ENCODE measurements around the gene GZMM.

GZMM gene

DNA sequence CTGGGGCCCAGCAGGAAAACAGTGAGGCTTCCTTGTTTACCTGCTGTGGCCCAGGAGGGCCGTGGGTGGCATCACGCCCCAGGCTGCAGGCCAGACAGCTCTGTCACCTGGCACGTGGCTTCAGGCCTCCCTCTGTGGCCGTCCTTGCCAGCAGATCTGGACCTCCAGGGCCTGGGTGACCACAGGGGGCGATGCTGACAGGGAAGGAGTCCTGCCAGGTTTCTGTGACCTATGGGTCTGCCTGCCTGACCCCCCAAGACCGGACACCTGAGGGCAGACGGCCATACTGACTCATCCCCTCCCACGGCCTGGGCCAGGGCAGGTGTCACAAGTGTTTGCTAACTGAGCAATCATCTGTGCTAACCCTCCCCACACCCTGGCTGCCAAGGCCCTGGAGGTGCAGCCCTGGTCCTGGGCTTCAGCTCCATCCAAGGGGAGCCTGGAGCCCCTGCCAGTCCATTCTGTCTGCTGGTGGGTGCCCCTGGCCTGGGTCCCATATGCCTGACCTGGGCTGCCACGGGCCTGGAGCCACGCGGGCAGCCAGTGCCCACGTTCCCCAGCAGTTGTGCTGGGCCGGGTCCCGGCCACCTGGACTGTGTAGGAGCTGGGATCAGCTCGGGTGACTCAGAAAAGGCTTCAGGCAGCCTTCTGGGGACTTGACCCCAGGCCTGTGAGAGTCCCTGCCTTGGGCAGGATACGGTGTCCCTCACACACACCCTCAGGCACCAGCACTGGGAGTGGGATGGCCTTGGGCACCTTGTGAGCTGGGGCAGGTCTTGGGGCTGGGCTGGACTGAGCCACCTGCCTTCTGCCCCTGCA, 8.6 kb upstream of the GZMM start:
- no peak for DNase-seq

DNA sequence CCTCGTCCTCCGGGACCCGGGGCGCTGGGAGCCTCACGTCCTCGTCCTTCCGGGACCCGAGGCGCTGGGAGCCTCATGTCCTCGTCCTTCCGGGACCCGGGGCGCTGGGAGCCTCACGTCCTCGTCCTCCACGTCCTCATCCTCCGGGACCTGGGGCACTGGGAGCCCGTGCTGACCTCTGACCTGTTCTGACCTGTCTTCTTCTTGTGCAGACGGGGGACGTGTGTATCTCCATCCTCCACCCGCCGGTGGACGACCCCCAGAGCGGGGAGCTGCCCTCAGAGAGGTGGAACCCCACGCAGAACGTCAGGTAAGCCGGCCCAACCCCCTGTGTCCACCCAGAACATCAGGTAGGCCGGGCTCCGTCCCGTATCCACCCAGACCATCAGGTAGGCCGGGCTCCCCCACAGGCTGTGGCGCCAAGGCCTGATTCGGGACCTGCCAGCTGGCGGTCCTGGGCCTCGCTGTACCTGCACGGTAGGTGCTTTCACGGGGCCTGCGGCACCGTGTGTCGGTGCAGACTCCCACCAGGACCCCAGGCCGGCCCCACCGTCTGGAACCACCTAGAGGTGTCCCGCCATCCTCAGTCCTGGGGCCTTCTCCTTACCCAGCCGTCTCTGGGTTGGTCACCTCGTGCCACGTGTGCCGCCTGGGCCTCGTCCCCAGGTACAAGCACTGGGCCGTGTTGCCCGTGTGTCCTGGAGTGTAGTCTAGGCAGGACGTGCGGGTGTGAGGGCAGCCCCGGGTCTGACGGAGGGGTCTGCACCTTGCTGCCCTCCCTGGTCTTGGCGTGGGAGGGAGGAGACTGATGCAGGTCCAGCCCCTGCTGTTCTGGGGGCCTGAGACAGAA, 7.6 kb upstream of the GZMM start:
- DNase-seq, result no peak

DNA sequence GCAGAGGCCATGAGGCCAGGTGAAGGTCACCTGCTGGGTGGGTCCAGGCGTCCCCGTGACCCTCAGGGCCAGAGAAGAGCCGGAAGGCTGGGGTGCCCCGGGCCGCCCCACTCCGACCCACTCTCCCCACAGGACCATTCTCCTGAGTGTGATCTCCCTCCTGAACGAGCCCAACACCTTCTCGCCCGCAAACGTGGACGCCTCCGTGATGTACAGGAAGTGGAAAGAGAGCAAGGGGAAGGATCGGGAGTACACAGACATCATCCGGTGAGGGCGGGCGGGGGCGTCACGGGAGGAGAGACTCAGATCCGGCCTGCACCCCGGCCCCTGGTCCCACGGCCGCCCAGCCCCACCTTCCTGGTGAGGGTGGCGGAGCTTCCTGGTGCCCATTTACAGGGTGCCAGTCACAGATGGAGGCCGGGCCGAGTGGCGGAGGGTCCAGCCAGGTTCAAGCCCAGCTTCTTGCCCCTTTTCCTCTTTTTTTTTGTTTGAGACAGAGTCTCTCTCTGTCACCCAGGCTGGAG, 6.9 kb upstream of the GZMM start:
- no peak for DNase-seq

DNA sequence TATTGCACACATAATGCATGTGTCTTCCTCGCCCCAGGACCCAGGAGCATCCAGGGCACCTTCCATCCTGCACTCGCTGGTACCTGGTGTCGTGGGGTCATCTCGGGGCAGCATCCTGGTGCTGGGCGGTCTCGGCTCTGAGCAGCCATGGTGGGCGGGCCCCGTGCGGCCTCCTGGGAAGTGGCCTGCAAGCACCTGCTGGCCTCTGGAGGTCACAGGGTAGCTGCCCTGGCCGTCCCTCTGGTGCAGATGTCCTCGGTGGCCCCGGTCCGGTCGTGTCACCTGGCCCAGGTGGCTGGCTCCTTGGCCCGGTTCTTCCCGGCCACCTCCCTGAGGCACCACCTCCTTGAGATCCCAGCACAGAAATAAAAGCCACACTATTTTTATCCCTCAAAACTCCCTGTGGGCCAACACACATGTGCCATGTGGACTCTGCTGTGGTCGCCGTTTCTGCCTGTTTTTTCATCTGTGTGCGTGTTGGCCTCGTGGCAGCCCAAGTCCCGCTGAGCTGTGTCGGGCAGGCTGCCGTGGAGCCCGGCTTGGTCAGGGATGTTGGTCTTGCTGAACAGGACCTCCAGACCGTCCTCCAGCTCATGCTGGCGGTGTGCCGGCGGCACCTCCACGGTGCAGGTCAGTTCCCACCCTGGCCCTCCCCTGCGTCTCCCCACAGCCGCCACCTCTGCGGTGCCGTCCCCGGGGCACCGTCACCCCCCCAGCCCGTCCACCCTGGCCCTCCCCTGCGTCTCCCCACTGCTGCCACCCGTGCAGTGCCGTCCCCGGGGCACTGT, 5.0 kb upstream of the GZMM start:
- no peak for DNase-seq

DNA sequence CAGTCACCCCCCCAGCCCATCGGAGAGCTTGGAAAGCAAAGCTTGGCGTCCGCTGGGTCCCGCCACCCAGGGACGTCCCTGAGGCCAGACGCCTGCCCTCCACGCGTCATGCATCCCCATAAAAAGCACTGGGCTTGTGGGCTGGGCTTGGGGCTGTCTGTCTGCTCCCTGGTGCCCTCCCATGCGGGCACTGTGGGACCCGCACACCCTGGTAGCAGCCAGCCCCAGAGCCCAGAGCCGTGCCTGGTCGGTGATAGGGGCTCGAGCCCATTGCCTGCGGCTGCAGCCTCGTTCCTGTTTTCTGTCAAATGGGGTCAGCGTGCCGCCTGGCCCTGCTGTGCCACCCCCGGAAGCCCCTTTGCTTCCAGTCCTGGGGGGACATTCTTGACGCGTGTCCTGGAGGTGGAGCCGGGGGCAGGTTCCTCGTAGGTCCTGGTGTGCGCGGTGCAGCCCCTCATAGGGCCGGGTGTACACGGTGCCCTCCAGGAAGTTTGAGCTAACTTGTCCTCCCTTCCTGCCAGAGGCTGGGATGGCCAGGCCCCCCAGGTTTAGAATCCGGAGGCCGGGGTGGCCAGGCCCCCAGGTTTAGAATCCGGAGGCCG, 4.3 kb upstream of the GZMM start:
- no peak for DNase-seq

DNA sequence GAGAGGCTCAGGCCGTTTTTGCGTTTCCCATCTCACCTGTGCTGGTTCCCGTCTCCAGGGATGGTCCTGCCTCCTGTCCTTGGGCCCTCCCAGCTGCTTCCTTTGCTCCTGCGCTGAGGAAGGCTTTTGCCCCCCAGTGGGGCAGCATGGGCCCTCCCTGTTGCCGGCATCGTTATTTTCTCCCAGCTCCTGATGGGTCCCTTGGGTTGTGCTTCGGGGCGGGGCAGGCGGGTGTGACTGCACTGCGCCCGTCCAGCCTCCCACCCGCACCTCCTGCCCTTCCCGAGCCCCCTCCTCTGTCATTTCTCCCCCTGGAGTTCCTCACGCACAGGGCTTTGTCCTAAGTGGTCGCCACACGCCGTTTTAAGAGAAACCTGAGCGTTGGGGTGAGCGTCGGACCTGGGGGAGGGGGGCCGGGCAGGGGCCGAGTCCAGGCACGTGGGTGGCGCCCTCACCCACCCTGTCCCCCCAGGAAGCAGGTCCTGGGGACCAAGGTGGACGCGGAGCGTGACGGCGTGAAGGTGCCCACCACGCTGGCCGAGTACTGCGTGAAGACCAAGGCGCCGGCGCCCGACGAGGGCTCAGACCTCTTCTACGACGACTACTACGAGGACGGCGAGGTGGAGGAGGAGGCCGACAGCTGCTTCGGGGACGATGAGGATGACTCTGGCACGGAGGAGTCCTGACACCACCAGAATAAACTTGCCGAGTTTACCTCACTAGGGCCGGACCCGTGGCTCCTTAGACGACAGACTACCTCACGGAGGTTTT, 2.8 kb upstream of the GZMM start:
- DNase-seq, result no peak

DNA sequence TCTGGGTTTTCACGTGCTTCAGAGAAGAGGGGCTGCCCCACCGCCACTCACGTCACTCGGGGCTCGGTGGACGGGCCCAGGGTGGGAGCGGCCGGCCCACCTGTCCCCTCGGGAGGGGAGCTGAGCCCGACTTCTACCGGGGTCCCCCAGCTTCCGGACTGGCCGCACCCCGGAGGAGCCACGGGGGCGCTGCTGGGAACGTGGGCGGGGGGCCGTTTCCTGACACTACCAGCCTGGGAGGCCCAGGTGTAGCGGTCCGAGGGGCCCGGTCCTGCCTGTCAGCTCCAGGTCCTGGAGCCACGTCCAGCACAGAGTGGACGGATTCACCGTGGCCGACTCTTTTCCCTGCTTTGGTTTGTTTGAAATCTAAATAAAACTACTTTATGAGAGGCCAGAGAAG, 2.2 kb upstream of the GZMM start:
- DNase-seq, result no peak

DNA sequence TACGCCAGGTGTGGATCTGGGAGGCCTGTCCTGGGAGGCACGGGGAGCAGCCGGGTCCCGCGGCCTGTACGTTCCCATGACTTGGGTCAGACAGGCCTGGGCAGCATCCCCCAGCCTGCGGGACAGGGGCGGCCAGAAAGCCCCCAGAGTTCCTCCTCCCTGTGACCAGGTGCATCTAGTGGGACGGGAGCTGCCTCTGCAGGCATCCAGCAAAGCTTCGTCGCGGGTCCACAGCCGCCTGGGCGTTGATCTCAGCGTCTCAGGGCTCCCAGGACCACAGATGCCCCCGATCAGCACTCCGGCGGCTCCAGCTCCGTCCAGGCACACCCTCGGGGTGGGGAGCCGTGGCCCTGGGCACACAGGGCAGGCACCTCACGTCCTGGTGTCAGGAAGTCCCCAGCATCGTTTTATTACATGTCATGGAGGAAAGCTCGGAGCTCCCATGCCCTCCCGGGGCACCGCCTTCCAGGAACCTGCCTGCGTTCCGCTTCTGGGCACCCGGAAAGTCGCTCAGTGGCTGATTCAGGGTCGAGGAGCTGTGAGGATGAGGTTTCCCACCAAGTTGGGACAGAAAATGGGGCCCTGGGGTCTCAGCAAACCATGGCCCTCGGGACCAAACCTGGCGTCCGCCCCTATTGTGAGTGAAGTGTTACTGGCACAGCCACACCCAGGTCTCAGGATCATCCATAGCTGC, 1.5 kb upstream of the GZMM start:
- no peak for DNase-seq

DNA sequence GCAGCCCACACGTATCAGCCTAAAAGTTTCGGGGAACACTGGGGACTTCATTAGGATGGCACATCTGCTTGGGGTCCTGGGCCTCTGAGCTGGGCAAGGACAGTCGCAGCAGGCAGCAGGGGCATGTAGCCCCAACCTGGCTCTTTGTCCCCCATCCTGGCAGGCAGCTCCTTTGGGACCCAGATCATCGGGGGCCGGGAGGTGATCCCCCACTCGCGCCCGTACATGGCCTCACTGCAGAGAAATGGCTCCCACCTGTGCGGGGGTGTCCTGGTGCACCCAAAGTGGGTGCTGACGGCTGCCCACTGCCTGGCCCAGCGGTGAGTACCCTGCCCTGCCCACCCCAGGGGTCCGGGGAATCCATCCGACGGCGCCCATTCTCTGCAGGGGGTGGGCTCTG, 3.3 kb downstream of the GZMM start:
- DNase-seq, result no peak

DNA sequence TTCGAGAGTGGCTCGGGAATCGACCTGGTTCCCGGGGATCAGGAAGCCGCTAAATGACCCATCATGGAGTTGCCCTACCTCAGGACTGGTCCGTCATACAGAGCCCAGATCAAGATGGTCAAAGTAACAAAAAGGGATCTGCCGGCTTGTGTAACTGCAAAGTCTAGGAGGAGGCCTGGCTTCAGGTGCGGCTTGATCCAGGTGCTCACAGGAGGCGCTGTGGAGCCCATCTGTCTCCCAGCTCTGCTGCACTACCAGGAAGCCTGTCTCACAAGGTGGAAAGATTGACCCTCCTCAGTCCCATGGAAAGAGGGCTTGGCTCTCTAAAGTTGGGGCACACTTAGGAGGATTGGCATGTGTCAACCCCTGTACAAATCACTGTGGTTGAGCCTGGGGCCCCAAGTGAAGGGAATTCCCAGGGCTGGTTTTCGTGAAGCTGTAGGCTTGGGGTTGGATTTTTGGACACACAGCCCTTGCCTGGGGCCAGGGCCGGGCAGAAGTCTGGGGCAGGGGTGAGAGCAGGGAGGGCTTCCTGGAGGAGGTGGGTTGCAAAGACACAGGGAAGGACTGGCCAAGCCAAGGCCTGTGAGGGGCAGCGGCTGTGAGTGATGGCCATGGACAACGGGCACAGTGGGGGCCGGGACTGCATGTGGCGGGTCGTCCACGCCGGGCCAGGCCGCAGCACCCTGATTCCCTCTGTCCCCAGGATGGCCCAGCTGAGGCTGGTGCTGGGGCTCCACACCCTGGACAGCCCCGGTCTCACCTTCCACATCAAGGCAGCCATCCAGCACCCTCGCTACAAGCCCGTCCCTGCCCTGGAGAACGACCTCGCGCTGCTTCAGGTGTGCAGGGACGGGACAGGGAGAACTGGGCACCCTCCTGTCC, 4.2 kb downstream of the GZMM start:
- DNase-seq, result no peak

DNA sequence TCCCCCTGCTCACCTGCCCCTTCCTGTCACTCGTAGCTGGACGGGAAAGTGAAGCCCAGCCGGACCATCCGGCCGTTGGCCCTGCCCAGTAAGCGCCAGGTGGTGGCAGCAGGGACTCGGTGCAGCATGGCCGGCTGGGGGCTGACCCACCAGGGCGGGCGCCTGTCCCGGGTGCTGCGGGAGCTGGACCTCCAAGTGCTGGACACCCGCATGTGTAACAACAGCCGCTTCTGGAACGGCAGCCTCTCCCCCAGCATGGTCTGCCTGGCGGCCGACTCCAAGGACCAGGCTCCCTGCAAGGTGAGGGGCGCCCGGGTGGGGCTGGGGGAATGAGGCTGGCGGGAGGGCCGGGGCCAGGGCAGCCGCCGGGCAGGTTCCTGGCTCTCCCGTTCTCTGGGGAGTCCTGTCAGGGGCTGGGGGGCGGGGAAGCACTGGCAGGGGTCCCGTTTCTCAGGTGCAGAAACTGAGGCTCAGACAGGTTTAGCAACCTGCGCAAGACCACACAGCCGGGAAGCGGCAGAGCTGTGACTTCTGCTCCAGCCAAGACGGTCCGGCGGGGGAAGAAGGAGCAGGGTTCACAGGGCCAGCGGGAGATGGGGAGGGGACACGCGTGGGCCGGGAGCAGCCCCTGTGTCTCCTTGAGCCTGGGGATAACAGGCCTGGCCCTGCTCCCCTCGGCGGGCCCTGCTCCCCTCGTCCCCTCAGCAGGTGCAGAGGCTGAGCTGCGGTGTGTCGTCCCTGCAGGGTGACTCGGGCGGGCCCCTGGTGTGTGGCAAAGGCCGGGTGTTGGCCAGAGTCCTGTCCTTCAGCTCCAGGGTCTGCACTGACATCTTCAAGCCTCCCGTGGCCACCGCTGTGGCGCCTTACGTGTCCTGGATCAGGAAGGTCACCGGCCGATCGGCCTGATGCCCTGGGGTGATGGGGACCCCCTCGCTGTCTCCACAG, 5.3 kb downstream of the GZMM start:
- DNase-seq, result no peak

DNA sequence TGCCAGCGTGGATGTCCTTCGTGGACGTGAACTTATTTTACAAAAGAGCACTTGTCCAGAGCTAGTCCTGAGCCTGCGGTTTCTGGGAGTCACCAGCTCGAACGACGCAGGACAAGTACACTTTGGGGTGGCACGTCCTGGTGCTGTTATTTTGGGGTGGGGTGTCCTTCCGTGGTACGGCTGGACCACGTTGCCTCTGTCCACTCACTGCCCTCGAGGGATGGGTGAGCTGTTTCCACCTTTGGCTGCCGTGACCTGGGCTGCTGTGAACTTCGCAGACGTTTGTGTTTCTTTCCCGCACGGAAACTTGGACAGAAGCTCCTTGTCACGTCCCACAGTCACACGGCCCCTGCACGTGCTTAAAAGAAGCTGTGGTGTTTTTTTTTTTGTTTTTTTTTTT, 11.0 kb downstream of the GZMM start:
- DNase-seq, result no peak

DNA sequence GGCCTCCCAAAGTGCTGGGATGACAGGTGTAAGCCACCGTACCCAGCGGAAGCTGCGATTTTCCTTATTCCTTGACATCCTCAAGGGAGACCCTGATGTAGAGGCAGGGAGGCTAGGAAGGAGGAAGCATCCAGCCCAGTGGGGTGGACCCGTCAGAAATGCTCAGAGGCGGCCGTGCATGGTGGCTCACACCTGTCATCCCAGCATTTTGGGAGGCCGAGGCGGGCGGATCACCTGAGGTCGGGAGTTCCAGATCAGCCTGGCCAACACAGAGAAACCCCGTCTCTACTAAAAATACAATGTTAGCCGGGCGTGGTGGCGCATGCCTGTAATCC, 11.6 kb downstream of the GZMM start:
- no peak for DNase-seq

DNA sequence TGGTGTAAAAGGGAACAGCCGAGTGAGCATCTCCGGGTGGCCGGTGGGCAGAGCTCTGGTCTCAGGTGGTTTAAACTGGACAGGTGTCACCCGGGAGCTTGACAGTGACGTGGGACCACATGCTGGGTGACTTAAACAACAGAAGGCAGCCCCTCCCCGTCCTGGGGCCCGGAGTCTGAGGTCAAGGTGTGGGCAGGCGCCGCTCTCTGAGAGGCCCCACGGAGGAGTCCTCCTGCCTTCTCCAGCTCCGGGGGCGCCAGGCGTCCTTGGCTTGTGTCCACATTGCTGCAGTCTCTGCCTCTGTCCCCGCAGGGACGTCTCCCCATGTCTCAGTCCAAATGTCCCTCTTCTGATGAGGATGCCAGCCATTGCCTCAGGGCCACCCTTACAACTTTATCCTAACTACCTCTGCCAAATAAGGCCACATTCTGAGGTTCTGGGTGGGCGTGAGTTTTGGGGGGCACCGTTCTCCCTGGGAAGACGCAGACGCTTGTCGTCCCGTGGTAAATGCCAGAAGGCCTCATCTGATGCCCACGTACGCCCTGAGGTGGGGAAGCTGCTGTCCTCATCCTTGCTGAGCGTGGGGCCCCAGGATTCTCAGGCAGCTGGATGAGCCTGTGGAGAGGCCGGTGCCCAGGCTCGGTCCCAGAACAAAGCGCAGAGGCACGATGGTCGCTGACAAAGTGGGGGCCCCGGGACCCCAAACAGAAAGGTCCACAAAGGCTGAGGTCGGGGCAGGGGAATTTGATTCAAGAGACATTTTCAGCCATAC, 12.9 kb downstream of the GZMM start:
- DNase-seq, result no peak

DNA sequence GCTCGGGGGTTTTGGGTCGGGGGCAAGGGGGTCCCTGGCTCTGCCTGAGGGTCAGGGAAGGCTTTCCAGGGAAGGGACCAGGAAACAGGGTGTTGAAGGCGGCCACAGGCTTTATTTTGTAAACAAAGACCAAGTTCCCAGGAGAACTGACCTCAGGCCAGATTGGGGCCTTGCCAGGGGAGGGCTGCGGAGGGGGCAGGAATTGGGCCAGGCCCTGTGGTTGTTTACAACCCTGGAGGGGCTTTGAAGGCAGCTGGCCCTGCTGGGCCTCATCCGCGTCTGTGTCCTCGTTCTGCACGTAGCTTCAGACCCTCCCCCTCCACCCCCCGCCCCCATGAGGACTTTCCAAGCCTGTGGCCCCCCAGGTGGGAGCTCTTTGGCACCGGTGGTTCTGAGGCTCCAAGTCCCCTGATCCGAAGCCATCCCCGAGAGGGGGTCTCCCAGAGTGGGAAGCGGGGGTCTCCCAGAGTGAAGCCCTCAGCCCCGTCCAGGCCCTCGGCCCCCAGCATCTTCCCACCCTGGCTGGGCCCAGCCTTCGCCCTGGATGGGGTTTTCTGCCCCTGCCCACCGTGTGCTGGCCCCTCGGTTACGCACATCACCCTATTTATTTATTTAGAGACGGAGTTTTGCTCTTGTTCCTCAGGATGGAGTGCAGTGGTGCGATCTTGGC, 15.1 kb downstream of the GZMM start:
- no peak for DNase-seq

DNA sequence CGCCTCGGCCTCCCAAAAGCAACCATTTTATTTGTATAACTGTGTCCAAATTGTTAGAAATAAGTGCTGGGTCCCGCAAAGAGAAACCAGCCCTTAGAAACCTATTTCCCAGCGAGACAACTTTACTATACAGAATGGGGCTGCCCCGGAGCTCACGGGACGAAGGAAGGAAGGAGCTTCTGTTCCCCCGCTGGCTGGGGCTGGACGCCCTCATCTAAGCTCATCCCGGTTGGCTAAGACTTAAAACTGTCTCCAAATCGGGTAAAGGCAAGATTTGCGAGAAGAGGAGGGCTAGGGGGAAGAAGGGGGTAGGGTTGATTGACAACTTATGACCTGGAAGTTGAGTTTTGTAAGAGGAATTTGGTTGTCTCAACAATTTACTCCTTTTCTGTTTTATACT, 16.3 kb downstream of the GZMM start:
- DNase-seq, result no peak

DNA sequence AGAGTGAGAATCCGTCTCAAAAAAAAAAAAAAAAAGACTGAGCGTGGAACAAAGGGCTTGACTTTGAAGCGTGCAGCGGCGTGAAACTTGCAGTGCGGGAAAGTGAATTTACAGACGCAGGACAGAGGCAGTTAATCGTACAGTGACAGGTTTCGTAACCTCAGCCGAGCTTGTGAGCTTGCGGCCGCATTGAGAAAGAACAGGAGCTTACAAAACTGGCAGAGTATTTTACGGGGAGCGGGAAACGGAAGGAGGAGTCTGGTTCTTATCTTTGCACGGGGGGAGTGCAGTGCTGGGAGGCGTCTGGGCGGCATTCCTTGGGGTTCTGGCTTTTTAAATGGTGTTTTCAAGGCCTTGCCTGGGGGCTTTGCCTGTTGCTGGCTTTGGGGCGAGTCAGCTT, 22.6 kb downstream of the GZMM start:
- no peak for DNase-seq

DNA sequence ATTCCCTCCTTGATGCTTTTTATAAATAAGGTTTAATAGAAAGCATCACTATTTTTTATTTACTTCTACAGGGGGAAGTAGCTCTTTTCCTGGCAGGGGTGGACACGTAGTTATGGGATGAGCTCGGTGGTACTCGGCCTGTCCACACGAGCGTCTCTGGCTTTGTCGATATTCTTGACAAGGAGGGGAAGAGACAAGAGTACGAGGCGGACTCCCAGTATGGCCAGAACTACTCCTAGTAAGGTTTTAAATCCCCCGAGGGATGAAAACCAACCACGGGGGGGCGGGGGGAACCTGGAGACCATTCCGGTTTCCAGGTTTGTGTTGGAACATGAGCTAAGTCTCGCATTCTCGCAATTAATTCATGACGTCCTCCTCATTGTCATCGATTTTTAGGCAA, 23.0 kb downstream of the GZMM start:
- no peak for DNase-seq

All from stimulated activated CD4-positive, alpha-beta T cell treated with anti-CD3 and anti-CD28 coated beads, Interleukin-15, amount 100 ng/mL, for 24 hours (primary cell).